ENCODE results near the gene GRK4.

DNA sequence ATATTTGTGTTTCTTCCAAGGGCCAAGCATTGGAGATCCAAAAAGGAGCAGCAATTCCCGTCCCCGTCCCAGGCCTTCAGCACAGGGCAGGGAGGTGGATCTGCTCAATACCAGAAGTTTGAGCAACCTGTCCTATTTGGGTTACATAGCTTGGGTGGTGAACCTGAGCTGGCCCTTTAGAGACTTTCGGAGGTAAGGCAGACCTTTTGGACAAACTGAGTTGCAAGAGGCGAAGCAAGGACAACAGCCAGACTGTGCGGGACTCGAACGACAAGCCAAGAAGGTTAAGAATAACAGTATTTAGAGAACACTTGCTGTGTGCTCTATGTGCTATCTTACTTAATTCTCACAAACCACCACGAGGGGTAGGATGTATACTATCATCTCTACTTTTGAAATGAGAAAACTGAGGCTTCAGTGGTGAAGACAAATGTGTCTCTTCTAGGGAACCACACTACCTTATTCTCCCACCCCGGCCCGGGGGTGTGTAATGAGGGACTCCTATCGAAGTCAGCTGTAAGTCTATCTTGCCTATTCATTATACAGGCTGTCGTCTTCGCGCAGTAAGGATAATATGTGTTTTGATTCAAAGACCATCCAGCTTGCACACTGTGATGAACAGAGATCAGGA is 1.4 kb upstream of the GRK4 start:
- TF ChIP-seq, protein P1, sequence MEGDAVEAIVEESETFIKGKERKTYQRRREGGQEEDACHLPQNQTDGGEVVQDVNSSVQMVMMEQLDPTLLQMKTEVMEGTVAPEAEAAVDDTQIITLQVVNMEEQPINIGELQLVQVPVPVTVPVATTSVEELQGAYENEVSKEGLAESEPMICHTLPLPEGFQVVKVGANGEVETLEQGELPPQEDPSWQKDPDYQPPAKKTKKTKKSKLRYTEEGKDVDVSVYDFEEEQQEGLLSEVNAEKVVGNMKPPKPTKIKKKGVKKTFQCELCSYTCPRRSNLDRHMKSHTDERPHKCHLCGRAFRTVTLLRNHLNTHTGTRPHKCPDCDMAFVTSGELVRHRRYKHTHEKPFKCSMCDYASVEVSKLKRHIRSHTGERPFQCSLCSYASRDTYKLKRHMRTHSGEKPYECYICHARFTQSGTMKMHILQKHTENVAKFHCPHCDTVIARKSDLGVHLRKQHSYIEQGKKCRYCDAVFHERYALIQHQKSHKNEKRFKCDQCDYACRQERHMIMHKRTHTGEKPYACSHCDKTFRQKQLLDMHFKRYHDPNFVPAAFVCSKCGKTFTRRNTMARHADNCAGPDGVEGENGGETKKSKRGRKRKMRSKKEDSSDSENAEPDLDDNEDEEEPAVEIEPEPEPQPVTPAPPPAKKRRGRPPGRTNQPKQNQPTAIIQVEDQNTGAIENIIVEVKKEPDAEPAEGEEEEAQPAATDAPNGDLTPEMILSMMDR (IDR thresholded peaks at IDR 0.05), result no peak
- TF ChIP-seq POLR2AphosphoS5 (IDR thresholded peaks at IDR 0.05), result no peak

All from breast epithelium (tissue), 3 donors.